CD8-positive, alpha-beta memory T cell (primary cell): ENCODE results near the gene RMI2. TPM values are rescaled to one million over a fixed set of nuclear protein-coding genes. Genes with fewer than 3 reads are reported as not detected.

Experiments
- CTCF ChIA-PET: fragments of 350-600 bp; sonication (Branson Sonifier 250); formaldehyde crosslinking; loops from one replicate; lab custom pipeline; 2021; ENCODE audit warnings: antibody characterized with exemption; lab: Charles Lee
- POLR2A ChIA-PET: fragments of 350-600 bp; sonication (Branson Sonifier 250); formaldehyde crosslinking; loops from one replicate; lab custom pipeline; 2021; ENCODE audit warnings: antibody characterized with exemption; lab: Charles Lee
- DNase-seq, 5 donors: peaks; one replicate each; pipeline versions ENCODE4 v3.0.0 to v3.0.0-alpha.2; 2020 to 2022; ENCODE audit warnings: mixed read lengths in 1 of 5
- H3K27ac ChIP-seq: one replicate; pipeline ENCODE4 v1.7.0; 2013; ENCODE audit warnings: low read depth, mild to moderate bottlenecking, low read length, moderate library complexity
- H3K27me3 ChIP-seq: 2 replicates; pipeline ENCODE4 v1.7.0; 2013; ENCODE audit warnings: low read length, mild to moderate bottlenecking; ENCODE audit not compliant: insufficient read depth, poor library complexity, severe bottlenecking
- H3K36me3 ChIP-seq: 2 replicates; pipeline ENCODE4 v1.7.0; 2013; ENCODE audit warnings: mild to moderate bottlenecking, low read length, moderate library complexity; ENCODE audit not compliant: insufficient read depth
- H3K4me1 ChIP-seq: 2 replicates; pipeline ENCODE4 v1.7.0; 2013; ENCODE audit warnings: mild to moderate bottlenecking, low read length, moderate library complexity; ENCODE audit not compliant: insufficient read depth
- H3K4me3 ChIP-seq: 2 replicates; pipeline ENCODE4 v1.7.0; 2013; ENCODE audit warnings: mild to moderate bottlenecking, low read length
- H3K9me3 ChIP-seq: 2 replicates; pipeline ENCODE4 v1.7.0; 2013; ENCODE audit warnings: mild to moderate bottlenecking, low read length
- H3K27ac Mint-ChIP-seq, 8 donors: one replicate each; pipeline ENCODE4 v1.8.0; 2020 to 2021; ENCODE audit warnings: mixed read lengths in 8 of 8, mild to moderate bottlenecking in 6 of 8, inconsistent platforms in 3 of 8, moderate library complexity in 3 of 8
- H3K27me3 Mint-ChIP-seq, 2 donors: one replicate each; pipeline ENCODE4 v1.8.0; 2020 to 2021; ENCODE audit warnings: mixed read lengths in 2 of 2, mild to moderate bottlenecking in 1 of 2, moderate library complexity in 1 of 2
- H3K36me3 Mint-ChIP-seq, 3 donors: one replicate each; pipeline ENCODE4 v1.8.0; 2020 to 2021; ENCODE audit warnings: mixed read lengths in 3 of 3, inconsistent platforms in 1 of 3, mild to moderate bottlenecking in 1 of 3
- H3K4me1 Mint-ChIP-seq, 3 donors: one replicate each; pipeline ENCODE4 v1.8.0; 2020 to 2021; ENCODE audit warnings: mixed read lengths in 3 of 3, inconsistent platforms in 1 of 3, mild to moderate bottlenecking in 1 of 3
- H3K4me3 Mint-ChIP-seq, 7 donors: one replicate each; pipeline ENCODE4 v1.8.0; 2020 to 2021; ENCODE audit warnings: mixed read lengths in 7 of 7, mild to moderate bottlenecking in 6 of 7, moderate library complexity in 4 of 7, inconsistent platforms in 2 of 7
- H3K9me3 Mint-ChIP-seq, 5 donors: one replicate each; pipeline ENCODE4 v1.8.0; 2020 to 2022; ENCODE audit warnings: mixed read lengths in 5 of 5, mild to moderate bottlenecking in 3 of 5, moderate library complexity in 2 of 5, inconsistent platforms in 1 of 5
- polyA plus RNA-seq: library from polyadenylated mRNA; unstranded; fragments of 300-500 nt; fragmentation: Illumina TruSeq; gene quantifications from one replicate; pipeline ENCODE4 v1.2.3, GENCODE V29; 2021
- total RNA-seq, 2 experiments: library from RNA; stranded (reverse); gene quantifications; one replicate each; pipeline ENCODE4 v1.2.3, GENCODE V29; 2021

The RMI2 gene
- total and polyA plus RNA-seq, 3 experiments from 2014 or later, result 1.1 to 38.3 (median 37.0) TPM

DNA sequence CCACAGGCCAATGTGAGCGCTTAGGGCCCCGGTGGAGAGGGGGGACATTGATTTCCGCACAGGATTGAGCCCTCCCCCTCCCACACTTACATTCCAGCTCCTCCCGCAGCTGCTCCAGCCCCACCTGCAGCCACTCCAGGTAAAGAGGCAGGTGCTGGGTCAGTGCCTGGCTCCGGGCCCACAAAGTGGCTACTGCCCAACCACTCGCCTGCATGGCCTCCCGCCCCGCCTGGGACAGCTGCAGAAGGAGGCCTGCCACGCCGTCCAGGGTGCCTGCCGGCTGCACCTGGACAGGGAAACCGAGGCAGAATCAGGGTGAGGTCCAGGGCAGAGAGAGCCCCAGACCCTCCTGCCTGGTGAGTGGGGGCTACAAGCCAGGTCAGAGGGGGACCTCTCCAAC lies 46.3 kb downstream of the RMI2 start:
- no peak overlapping the region for H3K4me3 Mint-ChIP-seq
- ChIA-PET POLR2A (no interaction called here), CTCF (no interaction called here)

DNA sequence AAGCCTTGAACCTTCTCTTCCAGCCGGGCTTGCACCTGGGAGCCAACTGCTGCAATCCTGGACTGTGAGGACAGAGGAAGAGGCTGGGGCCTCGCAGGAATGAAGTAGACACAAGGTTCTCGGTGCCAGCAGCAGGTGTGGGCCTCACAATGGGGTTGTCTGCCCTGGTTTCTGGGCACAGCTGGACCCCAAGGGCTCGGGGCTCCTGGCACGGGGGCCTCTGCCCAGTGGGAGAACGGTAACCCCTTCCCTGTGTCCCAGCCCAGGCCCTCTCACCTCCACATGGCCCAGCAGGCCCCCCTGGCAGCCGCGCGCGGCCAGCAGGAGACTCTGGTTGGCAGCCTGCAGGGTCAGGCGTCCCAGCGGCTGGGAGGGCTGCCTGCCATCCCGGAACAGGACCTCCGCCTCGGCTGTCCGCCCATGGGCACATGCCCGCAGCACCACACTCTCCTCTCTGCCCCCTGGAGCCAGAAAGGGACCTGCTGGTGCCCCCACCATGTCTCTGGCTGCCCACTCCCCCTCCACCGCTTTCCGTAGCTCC lies 46.9 kb downstream of the RMI2 start:
- Mint-ChIP-seq H3K27ac (no peak overlapping the region), H3K36me3 (no peaks in the 10 kb centered on the region), H3K9me3 (no peaks in the 10 kb centered on the region), H3K27me3 (peaks cover 3 to 4% of the 10 kb centered on the region in 2 donors), H3K4me3 (no peak overlapping the region), H3K4me1 (peaks cover 0 to 5% (median 1%) of the 10 kb centered on the region in 3 donors)
- no peak for DNase-seq
- Histone ChIP-seq H3K36me3 (no peaks in the 10 kb centered on the region), H3K9me3 (no peaks in the 10 kb centered on the region), H3K27ac (no peak overlapping the region), H3K27me3 (no peaks in the 10 kb centered on the region), H3K4me1 (no peaks in the 10 kb centered on the region), H3K4me3 (no peak overlapping the region)
- CTCF ChIA-PET, result interaction anchor here (1.2 to 1.6 kb wide), 3 partner anchors 29 to 428 kb away, joined by 3 to 4 read pairs (median 4); no protein-coding TSS in a partner anchor
- POLR2A ChIA-PET, result no interaction called here

More for the DNA sequence above, 46.3 kb downstream of the RMI2 start:
- peaks cover 0 to 5% (median 0%) of the 10 kb centered on the region in 3 donors for H3K4me1 Mint-ChIP-seq
- Histone ChIP-seq H3K36me3 (no peaks in the 10 kb centered on the region), H3K4me3 (no peak overlapping the region), H3K27me3 (no peaks in the 10 kb centered on the region), H3K4me1 (no peaks in the 10 kb centered on the region), H3K9me3 (no peaks in the 10 kb centered on the region), H3K27ac (no peak overlapping the region)
- H3K9me3 Mint-ChIP-seq, result no peaks in the 10 kb centered on the region
- H3K27ac Mint-ChIP-seq, result no peak overlapping the region
- H3K36me3 Mint-ChIP-seq, result no peaks in the 10 kb centered on the region
- peaks cover 3 to 4% of the 10 kb centered on the region in 2 donors for H3K27me3 Mint-ChIP-seq
- DNase-seq, result no peak

DNA sequence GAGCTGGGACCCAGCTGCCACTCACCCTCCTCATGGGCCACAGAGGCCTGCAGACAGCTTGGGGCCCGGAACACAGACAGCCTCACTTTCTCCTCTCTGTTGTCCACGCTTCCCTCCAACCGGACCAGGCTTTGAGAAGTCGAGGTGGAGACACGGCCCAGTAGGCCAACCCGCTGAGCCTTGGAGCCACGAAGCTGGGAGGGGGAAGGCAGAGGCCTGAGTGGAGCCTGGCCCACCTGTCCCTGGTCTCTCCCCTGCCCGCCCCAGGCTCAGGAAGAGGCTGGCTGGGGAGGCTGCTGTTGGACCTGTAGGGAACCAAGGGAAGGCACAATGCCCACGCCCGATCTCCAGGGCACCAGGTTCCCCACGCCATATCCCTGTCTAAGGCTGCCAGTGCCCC lies 48.1 kb downstream of the RMI2 start:
- DNase-seq, result peak in 1 of 5 donors; percentile 26

DNA sequence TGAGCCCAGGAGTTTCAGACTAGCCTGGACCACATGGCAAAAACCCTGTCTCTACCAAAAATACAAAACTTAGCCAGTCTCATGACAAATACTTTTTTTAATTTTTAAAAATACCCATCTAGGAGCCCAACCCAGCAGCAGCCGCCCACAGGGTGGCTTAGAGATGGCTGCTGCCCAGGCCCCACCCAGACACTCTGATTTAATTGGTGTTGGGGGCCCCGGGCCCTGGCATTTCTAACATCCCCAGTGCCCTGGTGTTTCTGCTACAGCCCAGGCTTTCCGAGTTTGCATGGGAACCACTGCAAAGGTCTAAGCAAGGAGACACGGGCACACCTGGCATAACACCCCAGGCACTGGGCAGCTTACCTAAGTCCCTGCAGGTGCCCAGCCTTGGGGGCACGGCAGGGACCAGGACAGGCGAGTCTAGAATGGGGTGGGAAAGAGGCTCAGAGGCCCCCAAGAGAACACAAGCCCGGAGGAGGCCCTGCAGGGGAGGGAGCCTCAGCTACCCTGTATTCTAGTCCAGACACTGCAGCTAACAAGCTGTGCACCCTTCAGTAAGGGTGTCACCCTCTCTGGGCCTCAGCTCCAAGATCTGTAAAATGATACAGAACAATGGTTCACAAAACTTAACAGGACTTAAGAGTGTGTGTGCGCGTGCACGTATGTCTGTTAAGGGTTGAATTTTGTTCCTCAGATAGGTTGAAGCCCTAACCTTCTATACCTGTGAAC lies 48.8 kb downstream of the RMI2 start:
- ChIA-PET POLR2A (no interaction called here), CTCF (interaction anchor here (1.5 to 1.6 kb wide), 2 partner anchors 27 to 60 kb away, joined by 3 read pairs; no protein-coding TSS in a partner anchor)
- H3K27ac Mint-ChIP-seq, result no peak overlapping the region

More for the DNA sequence above, 48.1 kb downstream of the RMI2 start:
- POLR2A ChIA-PET, result no interaction called here
- CTCF ChIA-PET, result interaction anchor here (1.2 to 1.6 kb wide), 4 partner anchors 28 to 429 kb away, joined by 3 to 4 read pairs (median 4); no protein-coding TSS in a partner anchor
- Histone ChIP-seq H3K9me3 (no peaks in the 10 kb centered on the region), H3K4me1 (no peaks in the 10 kb centered on the region), H3K4me3 (no peak overlapping the region), H3K27ac (no peak overlapping the region), H3K36me3 (no peaks in the 10 kb centered on the region), H3K27me3 (no peaks in the 10 kb centered on the region)
- Mint-ChIP-seq H3K27ac (no peak overlapping the region), H3K4me3 (no peak overlapping the region), H3K4me1 (peaks cover 0 to 5% (median 1%) of the 10 kb centered on the region in 3 donors), H3K27me3 (no peaks in the 10 kb centered on the region), H3K36me3 (no peaks in the 10 kb centered on the region), H3K9me3 (no peaks in the 10 kb centered on the region)

DNA sequence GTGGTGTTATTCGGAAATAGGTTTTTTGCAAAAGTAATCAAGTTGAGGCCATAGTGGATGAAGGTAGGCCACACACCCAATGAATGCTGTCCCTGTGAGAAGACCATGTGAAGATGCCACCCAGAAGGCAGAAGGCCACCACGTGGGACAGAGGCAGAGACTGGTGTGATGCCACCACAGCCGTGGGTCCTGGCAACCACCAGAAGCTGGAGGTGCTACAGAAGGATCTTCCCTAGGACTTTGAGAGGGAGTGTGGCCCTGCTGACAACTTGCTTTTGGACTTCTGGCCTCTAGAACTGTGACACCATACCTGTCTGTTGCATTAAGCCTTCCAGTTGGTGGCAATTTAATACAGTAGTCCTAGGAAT lies 49.3 kb downstream of the RMI2 start:
- Mint-ChIP-seq H3K9me3 (no peaks in the 10 kb centered on the region), H3K27me3 (no peaks in the 10 kb centered on the region), H3K27ac (no peak overlapping the region), H3K36me3 (no peaks in the 10 kb centered on the region), H3K4me1 (peaks cover 0 to 5% (median 1%) of the 10 kb centered on the region in 3 donors), H3K4me3 (no peak overlapping the region)
- Histone ChIP-seq H3K9me3 (no peaks in the 10 kb centered on the region), H3K36me3 (no peaks in the 10 kb centered on the region), H3K4me3 (no peak overlapping the region), H3K4me1 (no peaks in the 10 kb centered on the region), H3K27me3 (no peaks in the 10 kb centered on the region), H3K27ac (no peak overlapping the region)
- DNase-seq, result peak in 1 of 5 donors; percentile 21
- CTCF ChIA-PET, result interaction anchor here (0.9 to 2.3 kb wide), 3 partner anchors 60 to 673 kb away, joined by 3 to 7 read pairs (median 3); no protein-coding TSS in a partner anchor
- POLR2A ChIA-PET, result no interaction called here

More for the DNA sequence above, 48.8 kb downstream of the RMI2 start:
- Mint-ChIP-seq H3K4me3 (no peak overlapping the region), H3K4me1 (peaks cover 0 to 5% (median 1%) of the 10 kb centered on the region in 3 donors), H3K27me3 (no peaks in the 10 kb centered on the region), H3K36me3 (no peaks in the 10 kb centered on the region), H3K9me3 (no peaks in the 10 kb centered on the region)
- peak in 1 of 5 donors; percentile 17 for DNase-seq
- H3K4me3 ChIP-seq, result no peak overlapping the region
- H3K36me3 ChIP-seq, result no peaks in the 10 kb centered on the region
- H3K27me3 ChIP-seq, result no peaks in the 10 kb centered on the region
- H3K9me3 ChIP-seq, result no peaks in the 10 kb centered on the region
- H3K27ac ChIP-seq, result no peak overlapping the region
- H3K4me1 ChIP-seq, result no peaks in the 10 kb centered on the region

- no peaks in the 10 kb centered on the region for H3K9me3 Mint-ChIP-seq
- H3K36me3 Mint-ChIP-seq, result no peaks in the 10 kb centered on the region
- no peaks in the 10 kb centered on the region for H3K27me3 Mint-ChIP-seq
- Histone ChIP-seq H3K36me3 (no peaks in the 10 kb centered on the region), H3K27me3 (no peaks in the 10 kb centered on the region), H3K9me3 (no peaks in the 10 kb centered on the region), H3K4me3 (no peak overlapping the region), H3K4me1 (no peaks in the 10 kb centered on the region), H3K27ac (no peak overlapping the region)
- POLR2A ChIA-PET, result no interaction called here
- CTCF ChIA-PET, result interaction anchor here (0.6 to 2.3 kb wide), 27 partner anchors 9 to 673 kb away, joined by 3 to 15 read pairs (median 3); partner anchors contain the start of gene ZC3H7A
- peak overlapping the region in 1 of 7 donors; percentile 48 for H3K4me3 Mint-ChIP-seq
- peak in 1 of 5 donors; percentile 20 for DNase-seq
- no peak overlapping the region for H3K27ac Mint-ChIP-seq
- H3K4me1 Mint-ChIP-seq, result peaks cover 0 to 5% (median 1%) of the 10 kb centered on the region in 3 donors
Measured at GRCh38 chr16:11395008-11395948, 50.0 kb downstream of the RMI2 start.

DNA sequence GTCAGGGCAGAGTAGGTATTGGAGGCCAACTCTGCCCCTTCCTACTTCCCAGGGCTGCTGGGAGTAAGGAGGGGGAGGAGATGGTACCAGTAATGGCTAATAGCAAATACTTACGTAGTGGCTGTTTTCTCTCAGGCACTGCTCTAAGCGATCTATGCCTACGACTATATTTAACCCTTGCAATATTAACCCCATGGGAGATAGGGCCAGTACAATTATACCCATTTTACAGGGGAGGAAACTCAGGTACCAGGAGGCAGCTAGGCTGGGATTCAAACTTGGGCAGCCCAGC lies 50.6 kb downstream of the RMI2 start:
- H3K9me3 Mint-ChIP-seq, result no peaks in the 10 kb centered on the region
- CTCF ChIA-PET, result interaction anchor here (0.6 to 2.3 kb wide), 27 partner anchors 9 to 672 kb away, joined by 3 to 15 read pairs (median 3); partner anchors contain the start of gene ZC3H7A
- no peak overlapping the region for H3K27ac Mint-ChIP-seq
- no peaks in the 10 kb centered on the region for H3K36me3 ChIP-seq
- H3K27me3 ChIP-seq, result no peaks in the 10 kb centered on the region
- H3K4me3 Mint-ChIP-seq, result no peak overlapping the region
- H3K4me3 ChIP-seq, result no peak overlapping the region
- H3K27ac ChIP-seq, result no peak overlapping the region
- no peak for DNase-seq
- POLR2A ChIA-PET, result no interaction called here
- H3K4me1 Mint-ChIP-seq, result peaks cover 0 to 5% (median 1%) of the 10 kb centered on the region in 3 donors
- H3K36me3 Mint-ChIP-seq, result no peaks in the 10 kb centered on the region
- H3K9me3 ChIP-seq, result no peaks in the 10 kb centered on the region
- H3K4me1 ChIP-seq, result no peaks in the 10 kb centered on the region
- no peaks in the 10 kb centered on the region for H3K27me3 Mint-ChIP-seq
